Measurements from ENCODE around the gene PRPF40B. TPM values are rescaled to one million over a fixed set of nuclear protein-coding genes. Genes with fewer than 3 reads are reported as not detected.
"Not testable (repeated sequence)": the region's sequence is repeated elsewhere in the genome, so short reads cannot be mapped to it uniquely, and the experiment has no call there.

The PRPF40B gene
- total RNA-seq, 1 donor: 5.4 TPM

- no peak for DNase-seq (ENCODE audit: low read depth in 2 of 3, low spot score in 2 of 3)
Measured at GRCh38 chr12:49609059-49609874, 14.1 kb upstream of the PRPF40B start.

DNA sequence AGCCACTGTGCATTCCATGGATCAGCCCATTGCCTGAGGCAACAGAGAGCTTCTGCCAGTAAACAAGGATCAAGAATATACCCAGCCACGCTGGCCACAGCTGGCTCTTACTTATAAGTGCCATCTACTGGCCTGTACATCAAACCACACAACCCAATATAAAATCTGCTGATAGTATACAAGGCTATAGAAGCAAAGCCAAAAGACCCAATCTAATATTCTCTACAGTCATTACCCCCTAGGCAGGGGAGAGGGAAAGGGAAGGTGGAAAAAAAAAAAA, 13.5 kb upstream of the PRPF40B start:
- DNase-seq (ENCODE audit: low read depth in 2 of 3, low spot score in 2 of 3): no peak

DNA sequence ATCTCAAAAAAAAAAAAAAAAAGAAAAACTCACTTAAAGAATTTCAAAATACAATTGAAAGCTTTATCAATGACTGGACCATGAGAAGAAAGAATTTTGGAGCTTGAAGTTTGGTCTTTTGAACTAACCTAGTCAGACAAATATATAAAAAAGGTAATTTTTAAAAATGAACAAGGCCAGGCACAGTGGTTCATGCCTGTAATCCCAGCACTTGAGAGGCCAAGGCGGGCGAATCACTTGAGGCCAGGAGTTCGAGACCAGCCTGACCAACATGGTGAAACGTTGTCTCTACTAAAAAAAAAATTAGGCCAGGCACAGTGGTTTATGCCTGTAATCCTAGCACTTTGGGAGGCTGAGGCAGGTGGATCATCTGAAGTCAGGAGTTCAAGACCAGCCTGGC, 12.6 kb upstream of the PRPF40B start:
- DNase-seq (ENCODE audit: low read depth in 2 of 3, low spot score in 2 of 3): not testable (repeated sequence)

GRCh38 chr12:49612210-49612609, 11.2 kb upstream of the PRPF40B start:
- no peak for DNase-seq (ENCODE audit: low read depth in 2 of 3, low spot score in 2 of 3)

DNA sequence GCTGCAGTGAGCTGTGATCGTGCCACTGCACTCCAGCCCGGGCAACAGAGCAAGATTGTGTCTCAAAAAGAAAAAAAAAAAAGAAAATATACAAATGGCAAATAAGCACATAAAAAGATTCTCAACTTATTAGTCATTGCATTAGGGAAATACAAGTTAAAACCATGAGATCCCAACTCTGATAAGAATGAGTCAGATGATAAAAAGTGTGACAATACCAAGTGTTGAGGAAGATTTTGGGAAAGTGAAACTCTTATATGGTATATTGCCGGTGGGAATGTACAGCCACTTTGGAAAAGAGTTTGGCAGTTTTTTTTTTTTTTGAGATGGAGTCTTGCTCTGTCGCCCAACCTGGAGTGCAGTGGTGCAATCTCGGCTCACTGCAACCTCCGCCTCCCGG, 7.6 kb upstream of the PRPF40B start:
- no peak for DNase-seq (ENCODE audit: low read depth in 2 of 3, low spot score in 2 of 3)

- no peak for DNase-seq (ENCODE audit: low read depth in 2 of 3, low spot score in 2 of 3)
Measured at GRCh38 chr12:49616533-49617219, 6.7 kb upstream of the PRPF40B start.

DNA sequence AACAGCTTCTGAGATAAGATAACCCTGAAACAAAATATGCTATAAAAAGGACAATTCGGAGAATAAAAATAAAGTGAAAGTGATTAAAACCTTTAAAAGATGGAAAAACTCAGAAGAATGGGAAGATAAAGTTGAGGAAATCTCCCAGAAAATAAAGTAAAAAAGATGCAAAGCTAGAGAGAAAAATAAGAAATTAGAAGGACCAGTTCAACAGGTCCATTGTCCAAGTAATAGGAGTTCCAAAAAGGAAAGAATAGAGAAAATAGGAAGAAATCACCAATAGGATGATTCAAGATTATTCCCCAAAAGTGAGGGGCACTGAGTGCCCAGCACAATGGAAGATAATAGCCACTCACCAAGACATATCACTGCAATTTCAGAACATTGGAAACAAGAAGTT, 4.8 kb upstream of the PRPF40B start:
- no peak for DNase-seq (ENCODE audit: low read depth in 2 of 3, low spot score in 2 of 3)

DNA sequence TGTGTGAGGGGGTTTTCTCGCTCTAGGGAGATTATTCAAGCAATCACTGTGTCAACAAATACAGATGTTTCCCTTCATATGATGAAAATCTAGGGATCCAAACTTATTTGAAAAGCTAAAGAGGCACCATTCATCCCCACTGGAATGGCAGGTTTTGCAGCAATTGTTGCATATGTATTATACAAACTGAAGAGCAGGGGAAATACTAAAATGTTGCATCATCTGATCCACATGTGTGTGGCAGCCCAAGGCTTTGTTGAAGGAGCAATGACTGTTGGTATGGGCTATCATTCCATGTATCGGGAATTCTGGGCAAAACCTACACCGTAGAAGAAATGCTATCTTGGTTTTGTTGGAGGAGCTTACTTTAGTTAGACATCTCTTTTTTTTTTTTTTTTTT, 4.1 kb upstream of the PRPF40B start:
- DNase-seq (ENCODE audit: low read depth in 2 of 3, low spot score in 2 of 3): no peak

DNA sequence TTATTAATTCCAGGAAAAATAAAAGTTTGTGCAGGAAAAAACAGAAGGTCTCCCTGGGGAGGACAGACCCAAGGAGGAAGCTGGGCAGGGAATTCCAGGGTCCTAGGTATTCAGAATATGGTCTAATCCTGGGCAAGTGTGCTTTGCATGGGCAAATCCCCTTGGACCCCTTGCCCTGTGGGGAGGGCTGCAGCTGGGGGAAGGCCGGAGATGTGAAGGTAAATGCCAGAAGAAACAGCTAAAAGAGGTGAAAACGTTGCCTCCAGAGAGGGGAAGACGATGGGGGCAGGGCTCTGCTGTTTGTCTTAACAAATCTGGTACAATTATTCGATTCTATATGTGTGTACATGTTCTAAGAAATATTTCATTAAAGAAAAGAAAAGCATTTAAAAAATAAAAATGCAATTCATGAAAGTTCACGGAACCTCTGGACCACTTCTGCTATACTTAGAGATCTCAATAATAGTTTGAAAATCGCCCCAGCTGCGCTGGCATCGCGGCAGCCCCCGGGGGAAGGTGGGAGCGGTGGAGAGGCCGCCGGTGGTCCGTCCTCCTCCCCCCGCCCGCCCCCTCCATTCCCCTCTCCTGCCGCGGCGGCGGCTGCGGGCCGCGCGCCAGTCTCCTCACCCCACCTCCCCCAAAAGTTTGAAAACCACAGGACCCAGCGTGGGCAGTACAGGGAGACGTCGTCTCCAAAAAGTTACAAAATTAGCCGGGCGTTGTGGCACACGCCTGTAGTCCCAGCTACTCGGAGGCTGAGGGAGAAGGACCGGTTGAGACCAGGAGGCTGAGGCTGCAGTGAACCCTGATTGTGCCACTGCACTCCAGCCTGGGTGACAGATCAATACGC, 1.5 kb upstream of the PRPF40B start:
- no peak for DNase-seq (ENCODE audit: low read depth in 2 of 3, low spot score in 2 of 3)

- peak; percentile 33 to 68 (median 59) for DNase-seq (ENCODE audit: low read depth in 2 of 3, low spot score in 2 of 3)
Measured at GRCh38 chr12:49622501-49623141, 740 bp upstream of the PRPF40B start.

- no peak for DNase-seq (ENCODE audit: low read depth in 2 of 3, low spot score in 2 of 3)
Measured at GRCh38 chr12:49624921-49625577, 1.7 kb downstream of the PRPF40B start.

DNA sequence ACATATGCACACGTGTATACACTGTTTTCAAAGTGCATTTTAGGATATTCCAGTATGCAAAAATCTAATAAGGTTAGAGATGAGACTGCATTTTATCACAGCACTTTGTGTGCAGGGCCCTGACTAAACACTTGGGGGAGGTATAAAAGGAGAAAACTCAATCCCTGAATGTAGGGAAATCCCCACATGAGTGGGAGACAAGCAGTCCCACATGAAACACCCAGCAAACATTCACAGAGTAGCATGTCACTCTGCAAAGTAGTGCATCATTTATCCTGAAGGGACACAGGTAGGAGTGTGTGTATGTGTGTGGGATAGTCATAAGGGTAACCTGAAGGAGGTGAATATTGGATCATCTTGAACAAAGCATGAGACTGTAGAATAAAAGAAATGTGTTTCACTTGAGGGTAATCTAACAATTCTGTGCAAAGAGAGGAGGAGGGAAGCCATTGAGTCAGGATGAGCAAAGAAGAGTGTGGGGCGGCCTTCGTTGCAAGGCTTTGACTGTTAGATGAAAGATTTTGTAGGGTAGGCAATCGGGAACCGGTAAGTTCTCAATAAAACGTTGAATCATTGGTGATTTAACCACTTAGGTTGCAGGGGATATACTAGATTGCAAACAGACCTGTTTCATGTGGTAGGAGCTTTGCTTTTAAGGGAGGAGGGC, 2.9 kb downstream of the PRPF40B start:
- DNase-seq (ENCODE audit: low read depth in 2 of 3, low spot score in 2 of 3): peak in 2 of 3 donors; percentile 26 to 35

- no peak for DNase-seq (ENCODE audit: low read depth in 2 of 3, low spot score in 2 of 3)
Measured at GRCh38 chr12:49626836-49627235, 3.5 kb downstream of the PRPF40B start.

DNA sequence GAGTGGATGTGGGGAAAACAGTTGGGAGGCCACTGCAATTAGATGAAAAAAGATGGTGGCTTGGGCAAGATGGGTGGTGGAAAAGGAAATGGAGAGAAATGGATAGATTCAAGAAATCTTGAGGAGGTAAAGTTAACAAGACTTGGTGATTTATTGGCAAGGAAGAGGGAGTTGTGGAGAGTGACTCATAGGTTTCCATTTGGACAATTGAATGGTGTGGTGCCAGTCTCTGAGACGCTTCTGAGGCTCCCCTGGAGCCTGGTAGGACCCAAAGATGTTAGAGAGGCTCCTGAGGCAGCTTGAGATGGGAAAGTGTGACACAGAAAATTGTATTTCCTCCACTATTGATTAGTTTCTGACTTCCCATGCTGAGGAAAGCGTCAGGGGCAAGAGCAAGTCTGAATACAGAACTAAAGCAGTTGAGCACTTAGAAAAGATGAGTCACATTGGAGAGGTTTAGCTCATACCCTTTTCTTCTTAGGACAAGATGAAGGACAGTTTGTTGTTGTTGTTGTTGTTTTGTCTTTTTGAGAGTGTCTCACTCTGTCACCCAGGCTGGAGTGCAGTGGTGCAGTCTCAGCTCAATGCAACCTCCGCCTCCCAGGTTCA, 4.5 kb downstream of the PRPF40B start:
- no peak for DNase-seq (ENCODE audit: low read depth in 2 of 3, low spot score in 2 of 3)

- DNase-seq (ENCODE audit: low read depth in 2 of 3, low spot score in 2 of 3): no peak
Measured at GRCh38 chr12:49631336-49631907, 8.1 kb downstream of the PRPF40B start.

DNA sequence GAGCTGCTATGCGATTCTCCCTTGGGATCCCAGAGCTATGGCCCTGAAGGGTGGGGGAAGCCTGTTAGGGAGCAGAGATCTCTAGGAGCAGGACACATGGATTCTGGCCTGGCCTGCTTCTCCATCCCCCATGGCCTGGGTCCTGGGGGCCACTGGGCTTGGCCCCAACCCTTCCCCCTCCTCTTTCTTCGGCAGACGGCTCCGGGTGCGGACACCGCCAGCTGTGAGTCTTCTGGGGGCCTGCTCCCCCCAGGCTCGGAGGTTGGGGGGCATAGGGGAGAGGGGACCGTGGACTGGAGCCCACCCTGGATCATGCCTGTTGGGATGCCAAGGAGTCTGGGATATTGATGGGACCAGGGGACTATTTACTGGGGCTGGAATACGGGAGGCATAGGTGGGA, 9.0 kb downstream of the PRPF40B start:
- DNase-seq (ENCODE audit: low read depth in 2 of 3, low spot score in 2 of 3): no peak

DNA sequence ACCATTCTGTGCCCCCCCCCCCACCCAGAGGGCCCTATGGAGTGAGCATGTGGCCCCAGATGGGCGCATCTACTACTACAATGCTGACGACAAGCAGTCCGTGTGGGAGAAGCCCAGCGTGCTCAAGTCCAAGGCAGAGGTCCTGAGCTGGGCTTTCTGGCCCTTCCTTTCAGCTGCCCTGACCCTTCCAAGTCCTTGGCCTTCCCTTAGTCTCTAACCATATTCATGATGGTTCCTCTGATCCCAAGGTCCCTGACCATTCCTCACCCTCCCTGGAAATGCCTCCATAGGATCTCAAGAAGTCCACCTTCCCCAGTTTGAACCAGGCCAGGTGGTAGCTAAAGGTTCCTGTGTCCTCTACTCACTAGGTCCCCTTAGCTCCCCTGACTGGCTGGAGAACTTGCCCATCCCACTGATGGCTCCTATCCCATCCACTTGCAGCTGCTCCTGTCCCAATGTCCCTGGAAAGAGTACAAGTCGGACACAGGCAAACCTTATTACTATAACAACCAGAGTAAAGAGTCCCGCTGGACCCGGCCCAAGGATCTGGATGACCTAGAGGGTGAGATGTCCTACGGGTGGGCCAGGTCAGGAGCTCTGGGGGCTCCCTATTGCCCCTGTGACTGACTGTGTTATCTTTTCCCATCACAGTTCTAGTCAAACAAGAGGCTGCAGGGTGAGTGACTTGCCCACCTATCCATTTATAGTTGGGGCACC, 9.8 kb downstream of the PRPF40B start:
- DNase-seq (ENCODE audit: low read depth in 2 of 3, low spot score in 2 of 3): no peak

GRCh38 chr12:49633703-49634345, 10.5 kb downstream of the PRPF40B start:
- DNase-seq (ENCODE audit: low read depth in 2 of 3, low spot score in 2 of 3): no peak
